GM18861 (cell line): ENCODE measurements around the gene HIGD1B.

ENCODE experiments used
- ATAC-seq: cut with Tn5 transposase; IDR thresholded peaks from one replicate; pipeline ENCODE4 v1.9.1; 2021; ENCODE audit not compliant: unreplicated experiment

HIGD1B gene

DNA sequence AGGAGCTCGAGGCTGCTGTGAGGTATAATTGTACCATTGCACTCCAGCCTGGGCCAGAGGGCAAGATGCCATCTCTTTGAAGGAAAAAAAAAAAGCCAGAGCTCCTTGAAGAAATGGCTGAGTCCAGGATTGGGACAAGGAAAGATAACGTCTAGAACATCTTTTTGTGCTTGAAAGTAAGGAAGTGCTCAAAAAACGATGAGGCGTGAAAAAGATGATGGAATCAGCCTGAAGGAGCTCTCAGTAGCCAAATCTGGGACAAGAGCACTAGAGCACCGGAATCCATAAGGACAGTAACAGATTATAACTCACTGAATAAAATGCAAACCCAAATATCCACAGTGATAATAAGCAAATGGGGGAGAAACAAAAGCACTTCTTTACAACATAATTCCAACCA is 29.4 kb downstream of the HIGD1B start:
- no peak for ATAC-seq

DNA sequence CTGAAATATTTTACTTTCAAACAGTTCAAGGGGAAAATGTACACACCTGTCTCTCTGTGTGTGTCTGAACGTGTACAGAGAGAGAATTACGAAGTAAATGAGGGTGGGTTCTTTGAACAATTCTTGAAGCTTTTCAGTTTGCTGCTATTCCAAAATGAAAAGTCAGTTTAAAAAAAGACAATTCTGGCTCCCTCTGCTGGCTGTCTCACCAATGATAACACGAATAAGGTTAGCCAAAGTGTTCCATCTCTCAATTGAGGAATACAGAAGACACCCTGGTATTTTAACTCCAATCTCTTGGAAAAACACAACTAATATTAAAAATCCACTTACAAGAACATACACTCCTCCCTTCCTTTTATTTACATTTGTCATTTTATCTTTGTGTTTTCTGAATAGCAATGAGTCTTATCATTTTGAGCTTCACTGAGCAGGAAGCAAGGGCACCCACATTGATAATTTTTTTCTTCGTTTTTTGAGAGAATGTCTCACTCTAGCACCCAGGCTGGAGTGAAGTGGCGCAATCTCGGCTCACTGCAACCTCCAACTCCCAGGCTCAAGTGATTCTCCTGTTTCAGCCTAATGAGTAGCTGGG is 31.0 kb downstream of the HIGD1B start:
- no peak for ATAC-seq

DNA sequence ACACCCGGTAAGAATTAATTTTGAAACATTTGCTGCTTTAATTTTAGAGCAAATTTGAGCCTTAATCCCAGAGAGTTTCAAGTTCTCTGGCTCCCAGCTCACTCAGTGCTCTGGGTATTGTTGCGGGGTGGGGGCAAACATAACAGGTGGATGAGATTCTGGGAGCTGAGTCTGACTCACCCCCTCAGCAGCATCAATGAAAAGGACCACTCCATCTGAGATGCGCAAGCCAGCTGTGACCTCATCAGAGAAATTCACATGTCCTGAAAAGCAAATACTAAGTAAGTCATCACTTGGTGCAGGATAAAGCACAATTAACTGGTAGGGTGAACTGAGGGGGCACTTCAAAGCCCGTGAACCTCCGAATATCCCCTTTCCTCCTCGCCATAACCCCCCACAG is 31.7 kb downstream of the HIGD1B start:
- no peak for ATAC-seq

DNA sequence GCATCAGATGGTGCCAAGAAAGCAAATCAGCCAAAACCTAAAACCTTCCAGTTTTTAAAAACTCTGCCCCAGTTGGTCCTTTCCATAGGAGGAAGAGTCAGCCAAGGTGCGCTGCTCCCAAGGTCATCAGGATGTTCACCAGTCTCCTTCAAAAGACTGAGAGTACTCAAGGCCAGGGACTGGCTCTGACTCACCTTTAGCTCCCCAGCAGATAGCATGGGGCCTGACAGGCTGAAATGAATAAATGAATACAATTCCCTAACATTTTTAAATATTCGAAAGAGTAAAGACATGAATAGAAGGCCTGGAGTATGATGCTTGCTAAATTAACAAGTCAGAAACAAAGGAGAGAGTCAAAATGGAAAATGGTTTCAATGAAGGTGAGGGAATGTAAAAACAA is 32.4 kb downstream of the HIGD1B start:
- no peak for ATAC-seq

DNA sequence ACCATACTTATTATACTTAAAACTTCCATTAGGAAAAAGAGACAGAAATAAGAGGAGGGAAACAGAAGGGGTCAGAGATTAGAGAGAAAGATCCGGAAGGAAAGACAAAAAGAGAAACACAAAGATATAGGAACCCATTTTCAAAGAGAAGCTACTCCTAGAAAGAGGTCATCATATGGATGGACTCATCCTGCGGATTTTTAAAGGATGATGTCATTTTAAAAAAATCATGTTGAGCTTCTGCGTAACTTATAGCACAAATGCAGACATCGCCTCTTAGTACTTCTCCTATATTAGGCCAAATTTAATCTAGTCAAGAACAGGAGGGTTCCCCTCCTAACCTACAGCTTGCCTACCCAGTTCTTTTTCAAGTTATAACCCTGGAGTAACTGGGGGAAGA is 33.5 kb downstream of the HIGD1B start:
- no peak for ATAC-seq

DNA sequence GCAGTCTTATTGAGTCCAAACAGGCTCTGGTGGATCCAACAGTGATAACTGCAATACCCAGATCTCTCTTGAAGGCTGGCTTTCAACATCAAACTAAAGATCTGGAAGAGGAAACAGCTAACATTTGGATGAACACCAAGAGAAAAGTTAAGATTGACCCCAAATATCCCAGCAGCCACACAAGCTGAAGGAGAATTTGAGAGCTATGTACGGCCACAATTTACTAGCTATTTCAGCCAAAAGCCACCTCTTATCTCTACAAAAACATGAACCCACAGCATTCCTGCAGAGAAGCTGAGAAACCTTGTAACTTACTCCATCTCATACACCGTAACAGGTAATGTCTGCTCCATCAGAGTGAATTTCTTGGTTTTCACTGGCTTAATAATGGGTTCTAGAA is 37.3 kb downstream of the HIGD1B start:
- no peak for ATAC-seq

DNA sequence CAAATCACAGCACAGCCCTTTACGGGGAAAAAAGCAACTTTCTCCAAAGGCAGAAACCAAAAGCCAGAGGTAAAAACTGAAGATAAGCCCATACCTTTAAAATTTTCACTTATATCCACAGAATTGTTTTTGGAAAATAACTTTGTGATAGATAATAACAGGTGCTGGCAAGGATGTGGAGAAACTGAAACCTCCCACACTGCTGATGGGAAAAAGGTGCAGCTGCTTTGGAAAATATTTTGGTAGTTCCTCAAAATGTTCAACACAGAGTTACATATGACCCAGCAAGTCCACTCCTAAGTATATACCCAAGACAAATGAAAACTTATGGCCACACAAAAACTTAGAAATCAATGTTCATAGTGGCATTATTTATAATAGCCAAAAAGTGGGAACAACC is 39.3 kb downstream of the HIGD1B start:
- no peak for ATAC-seq

DNA sequence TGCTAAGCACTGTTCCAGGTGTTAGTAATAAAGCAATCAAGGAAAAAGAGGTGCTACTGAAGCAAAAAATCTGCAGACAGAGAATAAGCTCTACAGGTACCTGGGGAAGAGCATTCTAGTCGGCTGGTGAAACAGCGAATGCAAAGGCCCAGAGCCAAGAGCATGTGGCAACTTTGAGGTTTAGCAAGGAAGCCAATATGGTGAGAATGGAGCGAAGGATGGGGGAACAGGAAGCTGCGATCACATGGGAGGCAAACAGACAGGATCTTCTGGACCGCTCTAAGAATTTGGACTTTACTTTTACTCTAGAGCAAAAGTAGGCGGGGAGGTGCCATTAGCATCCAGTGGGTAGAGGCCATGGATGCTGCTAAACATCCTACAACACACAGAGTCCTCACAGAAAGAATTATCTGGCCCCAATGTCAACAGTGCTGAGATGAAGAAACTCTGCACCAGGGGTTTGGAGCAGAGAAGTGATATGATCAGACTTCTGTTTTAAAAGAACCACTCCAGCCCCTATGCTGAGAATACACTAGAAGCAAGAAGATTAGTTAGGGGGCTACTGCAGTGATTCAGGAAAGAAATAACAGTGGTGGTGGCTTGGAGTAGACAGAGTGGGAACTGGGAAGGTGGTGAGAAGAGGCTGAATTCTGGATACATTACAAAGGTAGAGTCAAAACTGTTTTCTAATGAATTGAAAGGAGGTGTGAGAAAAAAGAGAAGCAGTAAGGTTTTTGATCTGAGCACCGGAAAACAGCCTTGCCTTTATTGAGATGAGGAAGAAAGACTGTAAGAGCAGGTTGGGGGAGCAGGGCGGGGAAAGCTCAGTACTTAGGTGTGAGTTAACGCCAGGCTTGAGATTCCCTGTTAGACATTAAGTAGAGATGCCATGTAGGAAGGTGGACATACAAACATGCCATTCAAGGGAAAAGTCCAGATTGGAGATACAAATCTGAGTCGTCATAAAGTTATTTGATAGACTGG is 40.6 kb downstream of the HIGD1B start:
- no peak for ATAC-seq

DNA sequence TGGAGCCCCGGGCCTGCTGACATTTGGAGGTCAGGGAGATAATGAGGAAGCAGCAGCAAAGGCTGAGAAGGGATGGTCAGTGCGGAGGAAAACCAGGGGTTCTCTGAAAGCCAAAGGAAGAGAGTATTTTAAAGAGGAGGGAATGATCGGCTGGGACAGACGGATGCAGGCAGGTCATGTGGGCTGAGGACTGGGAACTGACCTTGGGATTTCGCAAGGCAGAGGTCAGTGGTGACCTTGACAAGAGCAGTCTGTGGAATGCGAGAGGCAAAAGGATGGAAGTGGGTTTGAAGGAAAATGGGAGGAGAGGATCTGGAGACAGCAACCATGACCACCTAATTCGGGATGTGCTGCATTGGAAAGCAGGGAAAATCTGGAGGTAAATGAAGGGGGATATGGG is 41.3 kb downstream of the HIGD1B start:
- no peak for ATAC-seq

DNA sequence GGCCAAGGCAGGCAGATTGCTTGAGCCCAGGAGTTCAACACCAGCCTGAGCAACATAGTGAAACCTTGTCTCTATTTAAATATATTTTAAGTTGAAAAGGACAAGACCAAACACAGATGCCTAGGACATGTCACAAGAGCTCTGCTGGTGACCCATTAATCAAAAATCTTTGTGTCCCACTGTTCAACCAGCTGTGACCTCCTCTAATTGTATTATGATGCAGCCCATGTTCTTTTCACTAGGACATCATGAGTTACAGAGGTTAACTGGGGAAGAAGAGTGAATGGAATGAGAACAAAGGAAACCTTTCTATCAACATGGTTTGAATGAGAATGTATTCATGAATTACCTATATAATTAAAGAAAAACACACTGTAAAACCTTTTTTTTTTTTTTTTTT is 44.6 kb downstream of the HIGD1B start:
- no peak for ATAC-seq

DNA sequence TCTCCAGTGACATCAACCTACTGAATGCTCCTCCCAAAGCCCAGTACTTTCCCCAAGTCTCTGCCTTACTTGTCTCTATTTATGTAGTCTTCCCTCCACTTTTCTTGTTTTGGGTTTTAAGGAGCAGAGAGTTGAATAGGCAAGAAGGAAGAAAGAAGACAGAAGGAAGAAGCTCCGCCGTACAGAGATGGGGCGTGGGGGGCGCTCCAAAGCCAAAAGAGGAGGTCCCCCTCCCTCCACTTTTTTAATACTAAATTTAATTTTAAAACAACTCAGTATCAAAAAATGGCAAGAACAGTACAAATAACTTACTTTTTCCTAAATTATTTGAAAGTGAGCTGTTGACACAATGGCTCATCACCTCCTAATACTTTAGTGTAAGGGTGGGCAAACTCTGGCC is 47.0 kb downstream of the HIGD1B start:
- no peak for ATAC-seq

DNA sequence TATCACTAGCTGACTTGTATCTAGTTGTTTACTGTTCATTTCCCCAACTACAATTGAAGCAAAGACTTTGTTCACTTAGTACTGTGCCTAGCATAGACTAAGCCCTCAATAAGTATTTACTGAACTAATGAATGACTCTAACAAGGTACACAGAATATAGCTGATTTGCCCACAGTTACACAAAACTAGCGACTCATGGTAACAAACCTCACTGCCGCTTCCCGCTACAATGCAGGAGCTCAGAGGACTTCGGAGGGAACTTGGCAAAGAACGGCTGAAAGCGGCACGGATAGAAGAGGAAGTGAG is 51.0 kb downstream of the HIGD1B start:
- no peak for ATAC-seq

DNA sequence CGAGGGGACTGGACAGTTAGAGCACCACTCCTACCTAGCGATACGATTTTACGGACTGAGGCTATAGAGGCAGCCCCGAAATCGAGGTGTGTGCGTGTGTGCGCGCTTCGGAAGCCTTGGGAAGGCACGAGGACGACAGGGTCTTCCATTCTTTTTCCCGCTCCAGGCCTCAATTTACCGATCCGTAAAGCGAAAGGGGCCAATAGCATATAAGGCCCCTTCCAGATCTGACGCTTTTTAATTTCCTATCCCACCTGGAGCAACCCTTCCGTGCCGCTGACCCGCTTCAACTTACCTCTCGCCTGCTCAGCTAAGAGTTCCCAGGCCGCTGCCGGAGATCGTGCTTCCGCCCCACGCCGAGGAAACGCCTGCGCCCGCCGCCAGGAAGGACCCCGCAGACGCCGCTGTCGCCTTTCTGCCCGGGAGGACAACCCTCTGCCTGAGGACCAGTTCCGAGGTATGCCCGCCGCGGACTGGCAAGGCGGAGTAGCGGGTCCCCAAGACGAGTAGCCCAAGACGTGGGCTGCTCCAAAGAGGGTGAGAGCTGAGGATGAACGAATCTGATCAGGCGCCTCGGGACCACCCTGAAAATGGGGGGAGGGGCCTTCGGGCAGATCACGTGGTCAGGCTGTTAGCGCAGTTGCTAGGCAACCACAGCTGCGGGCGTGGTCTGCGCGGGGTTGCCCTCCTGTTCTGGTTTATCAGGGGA is 51.5 kb downstream of the HIGD1B start, which contains the start of gene EFTUD2:
Gene EFTUD2 (minus strand): TSS at position 372 of the 709 bp plus-strand sequence. CDS start 4,924 bp downstream, outside the sequence.
- peak; percentile 54 for ATAC-seq
